Fibroblast of pulmonary artery (primary cell): ENCODE measurements around the gene ABLIM2.
A peak's percentile ranks its signal among the peaks of the same experiment; 100 is the strongest.

Source experiments
- DNase-seq: peaks from one replicate; pipeline ENCODE4 v3.0.0-alpha.2; 2010; ENCODE audit warnings: low read depth
- H3K4me3 ChIP-seq: replicated peaks from 2 replicates; pipeline ENCODE4 v1.5.1; 2011; ENCODE audit warnings: low read depth, mild to moderate bottlenecking, control low read depth, low read length, moderate library complexity
- TF ChIP-seq, protein P1 (sequence below): IDR thresholded peaks from 2 replicates; pipeline ENCODE4 v1.5.1; 2011; ENCODE audit warnings: mild to moderate bottlenecking, control low read depth, low read length, inconsistent platforms; ENCODE audit errors: missing control alignments

The ABLIM2 gene

DNA sequence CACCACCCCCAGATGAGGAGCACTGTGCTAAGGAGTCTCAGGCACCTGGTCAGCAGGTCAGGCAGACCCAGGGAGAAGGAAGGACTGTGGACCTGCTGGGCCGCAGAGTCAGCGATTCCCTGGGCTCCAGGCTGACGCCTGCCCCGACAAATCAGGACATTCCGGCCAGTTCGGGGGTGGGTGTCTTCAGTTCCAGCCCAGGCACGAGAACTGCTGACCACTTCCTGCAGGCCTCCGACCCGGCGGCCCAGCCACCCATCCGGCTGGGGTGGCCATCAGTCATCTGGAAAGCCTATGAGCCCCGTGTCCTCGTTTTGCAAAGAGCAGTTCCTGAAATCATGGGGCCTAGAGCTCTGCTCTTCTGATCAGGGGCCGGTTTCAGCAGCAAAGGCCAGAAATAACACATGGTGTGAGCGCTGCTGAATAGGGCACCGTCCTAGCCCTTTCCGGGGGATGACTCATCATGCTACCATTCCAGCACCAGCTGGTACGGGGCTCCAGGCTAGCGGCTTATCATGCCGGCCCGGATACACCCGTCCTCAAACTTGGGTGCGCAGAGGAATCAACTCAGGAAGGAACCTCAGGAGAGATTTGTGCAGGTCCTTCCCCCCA lies 32.6 kb upstream of the ABLIM2 start:
- DNase-seq = peak; percentile 90
- TF ChIP-seq, protein P1, sequence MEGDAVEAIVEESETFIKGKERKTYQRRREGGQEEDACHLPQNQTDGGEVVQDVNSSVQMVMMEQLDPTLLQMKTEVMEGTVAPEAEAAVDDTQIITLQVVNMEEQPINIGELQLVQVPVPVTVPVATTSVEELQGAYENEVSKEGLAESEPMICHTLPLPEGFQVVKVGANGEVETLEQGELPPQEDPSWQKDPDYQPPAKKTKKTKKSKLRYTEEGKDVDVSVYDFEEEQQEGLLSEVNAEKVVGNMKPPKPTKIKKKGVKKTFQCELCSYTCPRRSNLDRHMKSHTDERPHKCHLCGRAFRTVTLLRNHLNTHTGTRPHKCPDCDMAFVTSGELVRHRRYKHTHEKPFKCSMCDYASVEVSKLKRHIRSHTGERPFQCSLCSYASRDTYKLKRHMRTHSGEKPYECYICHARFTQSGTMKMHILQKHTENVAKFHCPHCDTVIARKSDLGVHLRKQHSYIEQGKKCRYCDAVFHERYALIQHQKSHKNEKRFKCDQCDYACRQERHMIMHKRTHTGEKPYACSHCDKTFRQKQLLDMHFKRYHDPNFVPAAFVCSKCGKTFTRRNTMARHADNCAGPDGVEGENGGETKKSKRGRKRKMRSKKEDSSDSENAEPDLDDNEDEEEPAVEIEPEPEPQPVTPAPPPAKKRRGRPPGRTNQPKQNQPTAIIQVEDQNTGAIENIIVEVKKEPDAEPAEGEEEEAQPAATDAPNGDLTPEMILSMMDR = no peak
- no peak overlapping the region for H3K4me3 ChIP-seq

GRCh38 chr4:8189551-8190466 lies 31.2 kb upstream of the ABLIM2 start:
- TF ChIP-seq, protein P1 = no peak

GRCh38 chr4:8188743-8189550 lies 30.3 kb upstream of the ABLIM2 start:
- DNase-seq = peak; percentile 29
- H3K4me3 ChIP-seq = no peak overlapping the region
- TF ChIP-seq, protein P1 = no peak

More at GRCh38 chr4:8189551-8190466, 31.2 kb upstream of the ABLIM2 start:
- no peak overlapping the region for H3K4me3 ChIP-seq
- no peak for DNase-seq

- no peak overlapping the region for H3K4me3 ChIP-seq
- TF ChIP-seq, protein P1 = no peak
- DNase-seq = no peak
Observed at GRCh38 chr4:8188085-8188484, 29.5 kb upstream of the ABLIM2 start.

DNA sequence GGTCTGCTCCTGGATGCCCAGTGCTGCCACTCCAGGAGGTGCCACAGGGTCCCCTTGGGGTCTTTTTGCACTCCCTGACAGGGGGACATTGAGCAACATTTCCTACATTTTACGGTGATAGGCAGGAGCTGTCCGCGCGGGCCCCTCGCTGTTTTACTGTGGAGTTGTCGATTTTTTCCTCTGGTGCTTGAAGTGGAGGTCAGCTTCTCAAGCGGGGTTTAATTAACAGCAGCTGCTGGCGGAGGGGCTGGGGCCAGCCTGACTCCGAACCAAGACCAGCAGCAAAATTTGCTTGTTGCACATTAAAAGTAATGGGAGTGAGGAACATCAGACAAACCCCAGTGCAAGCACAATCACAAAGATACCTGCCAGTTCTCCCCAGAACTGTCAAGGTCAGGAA lies 27.3 kb upstream of the ABLIM2 start:
- TF ChIP-seq, protein P1 = no peak
- DNase-seq = no peak
- no peak overlapping the region for H3K4me3 ChIP-seq

DNA sequence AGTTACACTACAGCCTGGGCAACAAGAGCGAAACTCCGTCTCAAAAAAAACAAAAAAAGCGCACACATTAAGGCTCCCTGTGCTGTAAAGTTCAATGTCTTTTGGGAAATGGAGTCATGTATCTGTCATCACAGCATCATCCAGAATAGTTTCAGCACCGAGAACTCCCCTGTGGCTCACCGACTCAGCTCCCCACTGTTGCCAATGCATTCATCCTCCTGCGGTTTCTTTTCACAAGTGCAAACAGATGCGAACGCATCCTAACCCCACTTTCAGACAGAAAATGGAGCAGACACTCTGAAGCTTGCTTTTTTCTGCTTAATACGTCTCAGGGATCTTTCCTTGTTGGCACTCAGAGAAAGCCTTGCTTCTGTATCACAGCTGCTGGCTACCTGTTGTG lies 26.7 kb upstream of the ABLIM2 start:
- peak; percentile 60 for DNase-seq
- TF ChIP-seq, protein P1 = no peak
- H3K4me3 ChIP-seq = no peak overlapping the region
